DMS153 treated with DMSO at 0.1 percent for 48 hours (cell line): ENCODE measurements around the gene PTPRE.
"Not testable (repeated sequence)": the region's sequence is repeated elsewhere in the genome, so short reads cannot be mapped to it uniquely, and the experiment has no call there.

Experiments used
- DNase-seq: peaks from one replicate; lab custom pipeline; 2025; ENCODE audit not compliant: unreplicated experiment; lab: John Stamatoyannopoulos, UW

Gene PTPRE

GRCh38 chr10:127977357-127978009, 70.6 kb downstream of the PTPRE start:
- no peak for DNase-seq

GRCh38 chr10:127978481-127978880, 71.6 kb downstream of the PTPRE start:
- DNase-seq: no peak

- DNase-seq: no peak
These were observed 72.1 kb downstream of the PTPRE start for GRCh38 chr10:127979045-127979444.

GRCh38 chr10:127979566-127979965, 72.7 kb downstream of the PTPRE start:
- no peak for DNase-seq

GRCh38 chr10:127980898-127981297, 74.0 kb downstream of the PTPRE start:
- DNase-seq: no peak

GRCh38 chr10:127982601-127983000, 75.7 kb downstream of the PTPRE start:
- DNase-seq: no peak

- no peak for DNase-seq
These were observed 76.6 kb downstream of the PTPRE start for GRCh38 chr10:127983344-127984100.

GRCh38 chr10:127984945-127985344, 78.0 kb downstream of the PTPRE start:
- no peak for DNase-seq

- DNase-seq: no peak
These were observed 79.9 kb downstream of the PTPRE start for GRCh38 chr10:127986531-127987466.

GRCh38 chr10:127987467-127988380, 80.8 kb downstream of the PTPRE start:
- no peak for DNase-seq

- no peak for DNase-seq
These were observed 82.6 kb downstream of the PTPRE start for GRCh38 chr10:127989481-127990012.

- DNase-seq: not testable (repeated sequence)
These were observed 83.4 kb downstream of the PTPRE start for GRCh38 chr10:127990132-127990788.

- no peak for DNase-seq
These were observed 84.1 kb downstream of the PTPRE start for GRCh38 chr10:127990846-127991542.

- no peak for DNase-seq
These were observed 84.8 kb downstream of the PTPRE start for GRCh38 chr10:127991543-127992255.

GRCh38 chr10:127992376-127992775, 85.5 kb downstream of the PTPRE start:
- DNase-seq: no peak

GRCh38 chr10:127993056-127993690, 86.3 kb downstream of the PTPRE start:
- DNase-seq: no peak

- no peak for DNase-seq
These were observed 89.0 kb downstream of the PTPRE start for GRCh38 chr10:127995939-127996338.

- no peak for DNase-seq
These were observed 89.7 kb downstream of the PTPRE start for GRCh38 chr10:127996586-127996985.
